ENCODE measurements around the gene UBE2F. TPM values are rescaled to one million over a fixed set of nuclear protein-coding genes. Genes with fewer than 3 reads are reported as not detected.

UBE2F gene
- total and polyA plus RNA-seq, 2 of the 4 experiments (the other 2 are of a cell fraction), result 44.6 to 59.8 TPM

DNA sequence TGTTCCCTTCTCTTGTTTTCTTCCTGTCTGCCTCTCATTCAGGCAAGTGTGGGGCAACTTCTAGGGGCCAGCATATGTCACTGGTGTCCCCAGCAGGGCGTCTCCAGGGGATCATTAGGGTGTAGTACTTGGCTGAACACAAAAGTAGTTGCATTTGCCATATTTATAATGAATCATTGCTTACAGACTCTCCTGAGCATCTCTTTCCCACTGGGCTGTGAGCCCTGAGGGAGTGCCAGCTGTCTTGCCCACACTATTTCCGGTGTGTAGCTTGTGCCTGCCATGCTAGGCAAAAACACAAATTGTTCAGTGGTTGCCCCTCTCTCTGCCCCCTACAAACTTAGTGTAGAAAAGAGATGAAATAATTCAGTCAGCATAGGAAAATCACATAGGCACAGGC lies 53.1 kb downstream of the UBE2F start:
- DNase-seq (no peak), ATAC-seq (ENCODE audit: low read depth) (no peak)
- Histone ChIP-seq H4K8ac (ENCODE audit: low read depth in 2 of 2, low read length in 2 of 2) (no peak overlapping the region), H2BK5ac (ENCODE audit: low read depth, low read length, poor library complexity, severe bottlenecking) (no peak overlapping the region), H3K9me3 (ENCODE audit: control insufficient read depth, insufficient read depth, low read length) (no peaks in the 10 kb centered on the region), H3K4me2 (ENCODE audit: low read depth, low read length) (no peak overlapping the region), H3K14ac (replicated peaks; ENCODE audit: low read depth, low read length) (no peak overlapping the region), H3K27me3 (ENCODE audit: control insufficient read depth, insufficient read depth, low read length) (no peaks in the 10 kb centered on the region), H2AK5ac (ENCODE audit: low read depth, low read length) (no peak overlapping the region), H3K36me3 (ENCODE audit: control insufficient read depth, insufficient read depth, low read length) (peaks cover 6% of the 10 kb centered on the region), H3K9ac (ENCODE audit: low read depth, low read length) (no peak overlapping the region), H3K23ac (ENCODE audit: low read depth, low read length) (no peak overlapping the region), H2BK120ac (ENCODE audit: low read depth, low read length) (no peak overlapping the region), H3K56ac (ENCODE audit: extremely low read depth, insufficient read depth, low read length) (no peak overlapping the region), H3K18ac (ENCODE audit: low read depth, low read length) (no peak overlapping the region), H4K91ac (ENCODE audit: insufficient read depth, low read depth, low read length) (no peak overlapping the region), H2BK20ac (ENCODE audit: low read depth, low read length) (no peak overlapping the region), H3K4me3 (ENCODE audit: insufficient read depth, low read depth, low read length) (no peak overlapping the region), H4K5ac (ENCODE audit: low read depth, low read length) (no peak overlapping the region), H3K4me1 (ENCODE audit: control insufficient read depth, insufficient read depth, low read length) (peaks cover 3% of the 10 kb centered on the region), H2AFZ (replicated peaks; ENCODE audit: low read length, poor library complexity) (no peak overlapping the region), H3K27ac (ENCODE audit: insufficient read depth, low read length) (no peak overlapping the region), H2AK9ac (replicated peaks; ENCODE audit: low read depth, low read length, poor library complexity) (no peak overlapping the region), H3K9me1 (ENCODE audit: insufficient read depth, low read length) (peaks cover 32% of the 10 kb centered on the region), H3K4ac (ENCODE audit: low read depth, low read length) (no peak overlapping the region), H3K79me1 (ENCODE audit: low read depth in 1 of 2, low read length in 2 of 2) (peaks cover 14 to 51% of the 10 kb centered on the region in 2 experiments), H2BK15ac (ENCODE audit: low read depth, low read length) (no peak overlapping the region), H4K20me1 (ENCODE audit: insufficient read depth, low read length) (peaks cover 6% of the 10 kb centered on the region; the same call in 1 of the 2 replicates)
- no CpG with 5 or more reads among the region's 2 CpGs for WGBS, 2 experiments (ENCODE audit: extremely low coverage in 2 of 2, insufficient read length in 1 of 2)
- ChIA-PET POLR2A (ENCODE audit: unreplicated experiment) (no interaction called here), CTCF (no interaction called here)
- intact Hi-C loops (cut with micrococcal nuclease) (no loop called here), in situ Hi-C loops (cut with MboI; ENCODE audit: low sequenced_read_pairs) (no loop called here), dilution Hi-C loops (cut with HindIII; ENCODE audit: low sequenced_read_pairs, unreplicated experiment) (no loop called here)
- TF ChIP-seq MXI1 (IDR thresholded peaks at IDR 0.05; ENCODE audit: borderline replicate concordance, low read depth, low read length), result no peak
- no TSS peak for BruUV-seq (replicated peaks)
